Measurements from ENCODE around the gene CPNE2. TPM values are rescaled to one million over a fixed set of nuclear protein-coding genes. Genes with fewer than 3 reads are reported as not detected.

Gene CPNE2
- total RNA-seq, 1 experiment from 2014 or later: 21.1 TPM

GRCh38 chr16:57146735-57147134, 54.4 kb downstream of the CPNE2 start:
- Histone ChIP-seq H3K4me3 (ENCODE audit: insufficient read depth, low read depth, low read length) (no peak overlapping the region), H3K36me3 (replicated peaks; ENCODE audit: control insufficient read depth, insufficient read depth, low read length) (no peaks in the 10 kb centered on the region; the same call in 1 of the 2 replicates), H3K27me3 (ENCODE audit: control insufficient read depth, insufficient read depth, low read length) (no peaks in the 10 kb centered on the region)
- peak; percentile 89 for DNase-seq

GRCh38 chr16:57147381-57148221, 55.2 kb downstream of the CPNE2 start:
- Histone ChIP-seq H3K36me3 (replicated peaks; ENCODE audit: control insufficient read depth, insufficient read depth, low read length) (no peaks in the 10 kb centered on the region; the same call in 1 of the 2 replicates), H3K4me3 (ENCODE audit: insufficient read depth, low read depth, low read length) (no peak overlapping the region), H3K27me3 (ENCODE audit: control insufficient read depth, insufficient read depth, low read length) (no peaks in the 10 kb centered on the region)
- DNase-seq: peak; percentile 69

- peaks cover under 1% of the 10 kb centered on the region for H3K36me3 ChIP-seq (replicated peaks; ENCODE audit: control insufficient read depth, insufficient read depth, low read length)
- H3K27me3 ChIP-seq (ENCODE audit: control insufficient read depth, insufficient read depth, low read length): no peaks in the 10 kb centered on the region
- H3K4me3 ChIP-seq (ENCODE audit: insufficient read depth, low read depth, low read length): no peak overlapping the region
- DNase-seq: peak; percentile 46
Observed at GRCh38 chr16:57148481-57148880, 56.1 kb downstream of the CPNE2 start.

- Histone ChIP-seq H3K27me3 (ENCODE audit: control insufficient read depth, insufficient read depth, low read length) (no peaks in the 10 kb centered on the region), H3K4me3 (ENCODE audit: insufficient read depth, low read depth, low read length) (no peak overlapping the region), H3K36me3 (replicated peaks; ENCODE audit: control insufficient read depth, insufficient read depth, low read length) (peaks cover 5% of the 10 kb centered on the region)
- DNase-seq: no peak
Observed at GRCh38 chr16:57149391-57149790, 57.0 kb downstream of the CPNE2 start.

GRCh38 chr16:57150682-57151330, 58.4 kb downstream of the CPNE2 start:
- H3K4me3 ChIP-seq (ENCODE audit: insufficient read depth, low read depth, low read length): no peak overlapping the region
- DNase-seq: peak; percentile 47
- H3K36me3 ChIP-seq (replicated peaks; ENCODE audit: control insufficient read depth, insufficient read depth, low read length): peaks cover 8% of the 10 kb centered on the region
- H3K27me3 ChIP-seq (ENCODE audit: control insufficient read depth, insufficient read depth, low read length): no peaks in the 10 kb centered on the region

- Histone ChIP-seq H3K36me3 (replicated peaks; ENCODE audit: control insufficient read depth, insufficient read depth, low read length) (peaks cover 8% of the 10 kb centered on the region), H3K4me3 (ENCODE audit: insufficient read depth, low read depth, low read length) (no peak overlapping the region), H3K27me3 (ENCODE audit: control insufficient read depth, insufficient read depth, low read length) (no peaks in the 10 kb centered on the region)
- peak; percentile 72 for DNase-seq
Observed at GRCh38 chr16:57151369-57151768, 59.0 kb downstream of the CPNE2 start.

- Histone ChIP-seq H3K27me3 (ENCODE audit: control insufficient read depth, insufficient read depth, low read length) (no peaks in the 10 kb centered on the region), H3K4me3 (ENCODE audit: insufficient read depth, low read depth, low read length) (no peak overlapping the region), H3K36me3 (replicated peaks; ENCODE audit: control insufficient read depth, insufficient read depth, low read length) (peaks cover 8% of the 10 kb centered on the region)
- no peak for DNase-seq
Observed at GRCh38 chr16:57152096-57153093, 60.0 kb downstream of the CPNE2 start.

- peaks cover 10% of the 10 kb centered on the region for H3K36me3 ChIP-seq (replicated peaks; ENCODE audit: control insufficient read depth, insufficient read depth, low read length)
- H3K27me3 ChIP-seq (ENCODE audit: control insufficient read depth, insufficient read depth, low read length): no peaks in the 10 kb centered on the region
- no peak for DNase-seq
- no peak overlapping the region for H3K4me3 ChIP-seq (ENCODE audit: insufficient read depth, low read depth, low read length)
Observed at GRCh38 chr16:57153841-57154240, 61.5 kb downstream of the CPNE2 start.

- Histone ChIP-seq H3K27me3 (ENCODE audit: control insufficient read depth, insufficient read depth, low read length) (no peaks in the 10 kb centered on the region), H3K4me3 (ENCODE audit: insufficient read depth, low read depth, low read length) (no peak overlapping the region), H3K36me3 (replicated peaks; ENCODE audit: control insufficient read depth, insufficient read depth, low read length) (peaks cover 10% of the 10 kb centered on the region)
- DNase-seq: no peak
Observed at GRCh38 chr16:57155702-57156350, 63.4 kb downstream of the CPNE2 start.

- no peaks in the 10 kb centered on the region for H3K27me3 ChIP-seq (ENCODE audit: control insufficient read depth, insufficient read depth, low read length)
- H3K4me3 ChIP-seq (ENCODE audit: insufficient read depth, low read depth, low read length): no peak overlapping the region
- no peak for DNase-seq
- H3K36me3 ChIP-seq (replicated peaks; ENCODE audit: control insufficient read depth, insufficient read depth, low read length): peaks cover 10% of the 10 kb centered on the region
Observed at GRCh38 chr16:57156351-57156703, 63.9 kb downstream of the CPNE2 start.

- no peak for DNase-seq
- no peaks in the 10 kb centered on the region for H3K27me3 ChIP-seq (ENCODE audit: control insufficient read depth, insufficient read depth, low read length)
- H3K36me3 ChIP-seq (replicated peaks; ENCODE audit: control insufficient read depth, insufficient read depth, low read length): peaks cover 10% of the 10 kb centered on the region
- H3K4me3 ChIP-seq (ENCODE audit: insufficient read depth, low read depth, low read length): no peak overlapping the region
Observed at GRCh38 chr16:57157533-57157932, 65.2 kb downstream of the CPNE2 start.

- peak; percentile 38 for DNase-seq
- no peaks in the 10 kb centered on the region for H3K27me3 ChIP-seq (ENCODE audit: control insufficient read depth, insufficient read depth, low read length)
- no peak overlapping the region for H3K4me3 ChIP-seq (ENCODE audit: insufficient read depth, low read depth, low read length)
- H3K36me3 ChIP-seq (replicated peaks; ENCODE audit: control insufficient read depth, insufficient read depth, low read length): peaks cover 9% of the 10 kb centered on the region
Observed at GRCh38 chr16:57159447-57159846, 67.1 kb downstream of the CPNE2 start.

GRCh38 chr16:57163842-57164241, 71.5 kb downstream of the CPNE2 start:
- no peak for DNase-seq
- H3K36me3 ChIP-seq (replicated peaks; ENCODE audit: control insufficient read depth, insufficient read depth, low read length): peaks cover 20% of the 10 kb centered on the region
- no peak overlapping the region for H3K4me3 ChIP-seq (ENCODE audit: insufficient read depth, low read depth, low read length)
- no peaks in the 10 kb centered on the region for H3K27me3 ChIP-seq (ENCODE audit: control insufficient read depth, insufficient read depth, low read length)

- H3K36me3 ChIP-seq (replicated peaks; ENCODE audit: control insufficient read depth, insufficient read depth, low read length): peaks cover 26% of the 10 kb centered on the region
Observed at GRCh38 chr16:57165483-57165882, 73.1 kb downstream of the CPNE2 start.

More at GRCh38 chr16:57165483-57165882, 73.1 kb downstream of the CPNE2 start:
- Histone ChIP-seq H3K4me3 (ENCODE audit: insufficient read depth, low read depth, low read length) (no peak overlapping the region), H3K27me3 (ENCODE audit: control insufficient read depth, insufficient read depth, low read length) (no peaks in the 10 kb centered on the region)
- DNase-seq: no peak

All from H7 (cell line).